BJ (cell line): Measurements from ENCODE around the gene KAT7. TPM values are rescaled to one million over a fixed set of nuclear protein-coding genes. Genes with fewer than 3 reads are reported as not detected.

Experiments
- CTCF ChIA-PET: fragments of 350-600 bp; formaldehyde crosslinking; extraction: SDS; loops from one replicate; lab custom pipeline; 2021; ENCODE audit warnings: antibody characterized with exemption, inconsistent platforms; lab: Yijun Ruan, JAX
- POLR2A ChIA-PET: fragments of 300-600 bp; sonication (Branson Sonifier 250); formaldehyde crosslinking; extraction: SDS; loops from one replicate; lab custom pipeline; 2021; ENCODE audit warnings: antibody characterized with exemption; lab: Charles Lee
- DNase-seq: peaks from one replicate; pipeline ENCODE4 v3.0.0-alpha.2; 2011; ENCODE audit warnings: low read depth
- H3K27me3 ChIP-seq: 2 replicates; pipeline ENCODE4 v1.6.0; 2011; ENCODE audit warnings: low read length; ENCODE audit not compliant: control insufficient read depth, insufficient read depth
- H3K36me3 ChIP-seq: 2 replicates; pipeline ENCODE4 v1.5.1; 2011; ENCODE audit warnings: low read length; ENCODE audit not compliant: control insufficient read depth, insufficient read depth
- H3K4me3 ChIP-seq: 2 replicates; pipeline ENCODE4 v1.5.1; 2011; ENCODE audit warnings: low read depth, mild to moderate bottlenecking, control low read depth, low read length
- polyA plus RNA-seq: library from polyadenylated mRNA; depleted of rRNA; stranded (reverse); fragments of >200 nt; gene quantifications from 2 replicates; pipeline ENCODE4 v1.2.3, GENCODE V29; 2011
- TF ChIP-seq, protein P1 (sequence below): IDR thresholded peaks from 2 replicates; pipeline ENCODE4 v1.5.1; 2011; ENCODE audit warnings: low read depth, mild to moderate bottlenecking, control low read depth, inconsistent platforms, low read length, moderate library complexity; ENCODE audit not compliant: insufficient read depth

KAT7 gene
- polyA plus RNA-seq, 1 experiment = 23.0 TPM

DNA sequence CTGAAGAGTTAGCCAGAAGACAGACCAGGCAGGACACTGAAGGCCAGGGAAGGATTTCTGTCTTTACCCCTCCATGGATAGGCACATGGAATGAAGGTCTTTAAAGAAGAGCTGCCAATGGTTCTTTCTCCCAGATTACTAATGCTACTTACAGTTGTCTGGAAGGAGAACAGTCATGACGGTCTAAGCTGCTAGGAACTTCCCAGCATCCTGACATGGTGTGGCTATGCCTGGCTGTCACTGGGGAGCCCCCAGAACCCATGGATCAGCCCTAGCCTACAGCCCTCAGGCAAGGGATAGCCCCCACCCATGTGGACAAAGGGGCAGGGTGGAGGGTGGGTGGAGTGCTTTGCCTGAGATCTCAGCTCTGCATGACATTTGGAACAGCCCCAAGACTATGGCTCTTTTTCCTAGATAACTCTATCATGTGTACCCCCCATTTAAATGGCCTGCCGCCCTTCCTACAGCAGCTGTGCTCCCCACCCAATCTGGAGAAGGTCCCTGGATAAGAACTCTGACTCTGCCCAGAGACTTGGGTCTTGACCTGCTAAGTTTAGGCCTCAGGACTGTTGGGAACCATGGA is 9.2 kb upstream of the KAT7 start:
- no peak overlapping the region for H3K4me3 ChIP-seq
- CTCF ChIA-PET = interaction anchor here (0.6 to 2.8 kb wide), 9 partner anchors 8 to 222 kb away, joined by 3 to 16 read pairs (median 3); partner anchors contain the start of gene SLC35B1
- TF ChIP-seq, protein P1, sequence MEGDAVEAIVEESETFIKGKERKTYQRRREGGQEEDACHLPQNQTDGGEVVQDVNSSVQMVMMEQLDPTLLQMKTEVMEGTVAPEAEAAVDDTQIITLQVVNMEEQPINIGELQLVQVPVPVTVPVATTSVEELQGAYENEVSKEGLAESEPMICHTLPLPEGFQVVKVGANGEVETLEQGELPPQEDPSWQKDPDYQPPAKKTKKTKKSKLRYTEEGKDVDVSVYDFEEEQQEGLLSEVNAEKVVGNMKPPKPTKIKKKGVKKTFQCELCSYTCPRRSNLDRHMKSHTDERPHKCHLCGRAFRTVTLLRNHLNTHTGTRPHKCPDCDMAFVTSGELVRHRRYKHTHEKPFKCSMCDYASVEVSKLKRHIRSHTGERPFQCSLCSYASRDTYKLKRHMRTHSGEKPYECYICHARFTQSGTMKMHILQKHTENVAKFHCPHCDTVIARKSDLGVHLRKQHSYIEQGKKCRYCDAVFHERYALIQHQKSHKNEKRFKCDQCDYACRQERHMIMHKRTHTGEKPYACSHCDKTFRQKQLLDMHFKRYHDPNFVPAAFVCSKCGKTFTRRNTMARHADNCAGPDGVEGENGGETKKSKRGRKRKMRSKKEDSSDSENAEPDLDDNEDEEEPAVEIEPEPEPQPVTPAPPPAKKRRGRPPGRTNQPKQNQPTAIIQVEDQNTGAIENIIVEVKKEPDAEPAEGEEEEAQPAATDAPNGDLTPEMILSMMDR = no peak
- 0 out of 2 replicates have a peak, but pooled peaks cover 1% of the 10 kb centered on the region for H3K27me3 ChIP-seq
- POLR2A ChIA-PET = no interaction called here
- no peak for DNase-seq
- H3K36me3 ChIP-seq = no peaks in the 10 kb centered on the region

DNA sequence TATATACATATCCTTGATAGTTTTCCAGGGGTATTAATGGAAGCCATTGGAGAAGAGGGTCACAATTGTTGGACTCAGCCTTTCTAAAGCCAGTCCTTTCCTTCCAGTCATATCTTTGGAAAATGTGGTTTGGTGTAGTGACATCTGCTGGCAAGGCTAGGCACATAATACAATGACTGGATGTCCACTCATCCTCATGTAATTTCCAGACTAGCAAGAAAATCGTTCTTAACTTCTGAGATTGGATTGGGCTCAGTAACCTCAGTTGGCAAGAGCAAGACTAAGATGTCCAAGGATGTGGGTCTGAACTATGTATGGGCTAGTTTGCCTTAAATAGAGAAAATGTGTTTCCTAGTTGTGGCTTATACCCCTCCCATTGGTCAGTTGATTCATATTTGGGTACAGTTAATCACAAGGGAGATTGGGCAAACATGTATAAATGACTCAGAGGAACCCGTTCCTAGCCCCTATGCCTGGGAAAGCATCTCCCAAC is 8.7 kb upstream of the KAT7 start:
- POLR2A ChIA-PET = no interaction called here

DNA sequence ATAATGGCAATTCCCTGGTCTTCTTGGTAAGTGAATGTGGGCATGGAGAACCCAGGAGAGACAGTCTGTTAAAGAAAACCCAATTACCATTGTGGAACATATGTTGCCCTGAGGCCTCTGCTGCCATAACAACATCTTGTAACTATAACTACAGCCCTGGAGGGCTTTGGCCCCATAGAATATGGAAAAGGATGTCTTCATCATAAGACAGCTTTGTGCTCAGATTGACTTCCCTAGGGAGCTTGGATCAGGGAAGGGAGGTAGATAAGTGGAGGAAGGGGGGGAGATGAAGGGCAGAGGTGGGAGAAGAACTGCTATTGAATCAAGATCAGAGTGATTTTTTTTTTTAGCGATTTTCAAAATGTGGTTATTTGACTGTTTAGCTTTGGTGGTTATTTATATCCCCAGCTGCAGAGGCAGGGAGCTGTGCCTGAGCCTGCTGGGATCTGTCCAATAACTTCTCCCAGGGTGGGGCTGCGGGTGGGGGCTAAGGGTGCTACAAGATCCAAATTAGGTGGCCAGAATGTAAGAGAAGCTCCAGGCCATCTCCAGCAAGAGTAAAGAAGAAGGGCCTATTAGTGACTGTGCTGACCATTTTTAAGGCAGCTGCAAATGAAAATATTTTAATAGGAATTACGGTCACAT is 5.3 kb upstream of the KAT7 start:
- DNase-seq = no peak
- Histone ChIP-seq H3K27me3 (no peaks in the 10 kb centered on the region), H3K4me3 (no peak overlapping the region), H3K36me3 (no peaks in the 10 kb centered on the region)
- ChIA-PET POLR2A (no interaction called here), CTCF (interaction anchor here (0.8 to 2.9 kb wide), 5 partner anchors 75 to 215 kb away, joined by 3 to 11 read pairs (median 5); partner anchors contain the start of genes NXPH3 and SLC35B1)
- TF ChIP-seq, protein P1 = no peak

More for the DNA sequence above, 8.7 kb upstream of the KAT7 start:
- peak; percentile 68 for DNase-seq
- TF ChIP-seq, protein P1 = peak; percentile 68
- CTCF ChIA-PET = interaction anchor here (0.6 to 2.8 kb wide), 8 partner anchors 8 to 223 kb away, joined by 3 to 16 read pairs (median 4); partner anchors contain the start of gene SLC35B1
- 0 out of 2 replicates have a peak, but pooled peaks cover 1% of the 10 kb centered on the region for H3K27me3 ChIP-seq
- H3K4me3 ChIP-seq = no peak overlapping the region
- no peaks in the 10 kb centered on the region for H3K36me3 ChIP-seq

DNA sequence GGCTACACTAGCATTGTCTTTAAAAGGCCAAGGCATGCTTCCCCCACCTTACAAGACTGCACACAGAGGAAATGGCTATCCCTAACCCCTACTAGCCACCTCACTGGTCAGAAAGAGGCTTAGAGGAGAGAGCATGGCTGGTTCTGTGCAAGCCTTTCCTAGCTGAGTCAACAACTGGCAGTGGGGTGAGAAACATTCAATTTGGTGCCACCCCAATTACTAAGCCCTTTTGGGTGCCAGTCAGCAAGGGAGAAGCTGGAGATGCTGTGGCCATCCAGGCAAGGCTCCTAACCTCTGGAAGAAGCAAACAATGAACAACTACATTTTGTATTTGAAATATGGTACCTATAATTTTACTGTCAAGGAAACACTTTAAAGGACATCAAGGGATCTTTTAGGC is 4.7 kb upstream of the KAT7 start:
- TF ChIP-seq, protein P1 = no peak
- Histone ChIP-seq H3K36me3 (no peaks in the 10 kb centered on the region), H3K4me3 (no peak overlapping the region), H3K27me3 (no peaks in the 10 kb centered on the region)
- POLR2A ChIA-PET = no interaction called here
- CTCF ChIA-PET = interaction anchor here (0.8 to 2.9 kb wide), 5 partner anchors 75 to 216 kb away, joined by 3 to 11 read pairs (median 5); partner anchors contain the start of genes NXPH3 and SLC35B1
- no peak for DNase-seq

DNA sequence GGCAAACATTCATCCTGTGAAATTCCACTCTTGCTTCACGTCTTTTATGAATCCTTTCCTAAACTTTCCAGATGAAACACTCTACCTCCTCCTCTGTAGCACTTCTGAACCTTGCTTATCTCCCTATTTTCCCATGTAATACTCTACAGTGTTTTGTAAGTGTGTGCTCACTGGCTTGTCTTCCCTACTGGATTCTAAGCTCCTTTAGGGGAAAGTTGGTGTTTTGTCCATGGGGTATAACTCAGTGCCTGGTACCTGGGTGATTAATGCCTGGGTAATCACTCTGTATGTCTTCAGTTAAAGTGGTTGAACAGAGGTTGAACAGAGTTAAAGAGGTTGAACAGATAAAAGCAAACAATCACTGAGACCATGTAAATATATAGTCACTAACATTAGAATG is 3.8 kb upstream of the KAT7 start:
- Histone ChIP-seq H3K27me3 (no peaks in the 10 kb centered on the region), H3K4me3 (no peak overlapping the region), H3K36me3 (no peaks in the 10 kb centered on the region)
- ChIA-PET CTCF (interaction anchor here (0.6 to 2.9 kb wide), 3 partner anchors 11 to 215 kb away, joined by 3 to 11 read pairs (median 3); no protein-coding TSS in a partner anchor), POLR2A (no interaction called here)
- no peak for DNase-seq
- TF ChIP-seq, protein P1 = no peak
